Sigmoid colon (tissue), 4 donors: ENCODE measurements around the gene THSD7B.

Source experiments
- CTCF ChIP-seq, 4 experiments: fragments of 450-650 bp in 3 of 4; fragments of 200-600 bp in 1 of 4; IDR thresholded peaks; one replicate each; pipeline ENCODE4 v1.5.1; 2016 to 2019; ENCODE audit warnings: antibody characterized with exemption in 4 of 4, mild to moderate bottlenecking in 3 of 4, moderate library complexity in 2 of 4
- EP300 ChIP-seq, 4 donors: sonication (generic); formaldehyde crosslinking; IDR thresholded peaks; one replicate each; pipeline ENCODE4 v1.6.1; 2017; ENCODE audit warnings: antibody characterized with exemption in 4 of 4
- POLR2A ChIP-seq, 2 donors: fragments of 450-650 bp; IDR thresholded peaks; one replicate each; pipeline ENCODE4 v1.6.1; 2016; ENCODE audit warnings: antibody characterized with exemption in 2 of 2, mild to moderate bottlenecking in 2 of 2, moderate library complexity in 2 of 2
- POLR2AphosphoS5 ChIP-seq, 4 donors: sonication (generic); formaldehyde crosslinking; IDR thresholded peaks; one replicate each; pipeline ENCODE4 v1.6.1; 2017; ENCODE audit warnings: antibody characterized with exemption in 4 of 4

GRCh38 chr2:137118140-137118539 lies 352.8 kb downstream of the THSD7B start:
- no peak for TF ChIP-seq CTCF (IDR thresholded peaks at IDR 0.05)
- no peak for TF ChIP-seq POLR2A (IDR thresholded peaks at IDR 0.05)
- no peak for TF ChIP-seq POLR2AphosphoS5 (IDR thresholded peaks at IDR 0.05)
- TF ChIP-seq EP300 (IDR thresholded peaks at IDR 0.05) = no peak
